Progenitor cell of endocrine pancreas (in vitro differentiated cells): ENCODE measurements around the gene BAG1. TPM values are rescaled to one million over a fixed set of nuclear protein-coding genes. Genes with fewer than 3 reads are reported as not detected.

Experiments used
- DNase-seq: peaks from one replicate; pipeline ENCODE4 v3.0.0; 2021; ENCODE audit warnings: low spot score; ENCODE audit not compliant: unreplicated experiment
- H3K27ac Mint-ChIP-seq: 2 replicates; pipeline ENCODE4 v1.8.0; 2021; ENCODE audit warnings: mild to moderate bottlenecking, moderate library complexity, mixed read lengths
- H3K27me3 Mint-ChIP-seq: 2 replicates; pipeline ENCODE4 v1.8.0; 2021; ENCODE audit warnings: mixed read lengths
- H3K36me3 Mint-ChIP-seq: 2 replicates; pipeline ENCODE4 v1.8.0; 2022; ENCODE audit warnings: mixed read lengths; ENCODE audit not compliant: insufficient read depth
- H3K4me1 Mint-ChIP-seq: 2 replicates; pipeline ENCODE4 v1.8.0; 2021; ENCODE audit warnings: low read depth, mixed read lengths
- H3K4me3 Mint-ChIP-seq: 2 replicates; pipeline ENCODE4 v1.8.0; 2021; ENCODE audit warnings: low read depth, mild to moderate bottlenecking, moderate library complexity, mixed read lengths
- H3K9me3 Mint-ChIP-seq: 2 replicates; pipeline ENCODE4 v1.8.0; 2021; ENCODE audit warnings: low read depth, mixed read lengths
- CTCF ChIP-seq: fragments of 200-600 bp; sonication (generic); IDR thresholded peaks from one replicate; pipeline ENCODE4 v1.5.0; 2021; ENCODE audit warnings: antibody characterized with exemption, mild to moderate bottlenecking; ENCODE audit not compliant: unreplicated experiment
- total RNA-seq: library from RNA; stranded (reverse); gene quantifications from 2 replicates; pipeline ENCODE4 v1.2.1, GENCODE V29; 2021

Gene BAG1
- total RNA-seq, 1 donor from 2014 or later, result 67.7 TPM

GRCh38 chr9:33254211-33254610 lies 10.3 kb downstream of the BAG1 start:
- Mint-ChIP-seq H3K27ac (no peak overlapping the region), H3K9me3 (no peaks in the 10 kb centered on the region), H3K36me3 (peaks cover 17% of the 10 kb centered on the region)

GRCh38 chr9:33250458-33250995 lies 14.0 kb downstream of the BAG1 start:
- DNase-seq, result no peak
- no peak for TF ChIP-seq CTCF
- H3K4me3 Mint-ChIP-seq, result no peak overlapping the region
- peaks cover 12% of the 10 kb centered on the region for H3K36me3 Mint-ChIP-seq
- no peaks in the 10 kb centered on the region for H3K9me3 Mint-ChIP-seq
- no peaks in the 10 kb centered on the region for H3K27me3 Mint-ChIP-seq
- H3K4me1 Mint-ChIP-seq, result no peaks in the 10 kb centered on the region
- H3K27ac Mint-ChIP-seq, result peak overlapping the region; percentile 52

More at GRCh38 chr9:33254211-33254610, 10.3 kb downstream of the BAG1 start:
- Mint-ChIP-seq H3K27me3 (no peaks in the 10 kb centered on the region), H3K4me1 (no peaks in the 10 kb centered on the region), H3K4me3 (no peak overlapping the region)
- no peak for DNase-seq
- no peak for TF ChIP-seq CTCF

- Mint-ChIP-seq H3K36me3 (peaks cover 12% of the 10 kb centered on the region), H3K27me3 (no peaks in the 10 kb centered on the region), H3K4me1 (no peaks in the 10 kb centered on the region), H3K9me3 (no peaks in the 10 kb centered on the region), H3K27ac (no peak overlapping the region), H3K4me3 (no peak overlapping the region)
- TF ChIP-seq CTCF, result no peak
- DNase-seq, result no peak
Observed at GRCh38 chr9:33249983-33250382, 14.5 kb downstream of the BAG1 start.

- Mint-ChIP-seq H3K36me3 (peaks cover 9% of the 10 kb centered on the region), H3K4me1 (no peaks in the 10 kb centered on the region), H3K4me3 (no peak overlapping the region), H3K27me3 (no peaks in the 10 kb centered on the region), H3K9me3 (no peaks in the 10 kb centered on the region), H3K27ac (no peak overlapping the region)
- DNase-seq, result no peak
- no peak for TF ChIP-seq CTCF
Observed at GRCh38 chr9:33249087-33249658, 15.3 kb downstream of the BAG1 start.

GRCh38 chr9:33248606-33249005 lies 15.9 kb downstream of the BAG1 start:
- Mint-ChIP-seq H3K4me3 (no peak overlapping the region), H3K4me1 (no peaks in the 10 kb centered on the region), H3K9me3 (no peaks in the 10 kb centered on the region), H3K36me3 (peaks cover 9% of the 10 kb centered on the region), H3K27ac (no peak overlapping the region), H3K27me3 (no peaks in the 10 kb centered on the region)
- no peak for TF ChIP-seq CTCF
- no peak for DNase-seq
